NCI-H2196 treated with DMSO at 0.1 percent for 48 hours (cell line): Measurements from ENCODE around the gene MTMR1.
A peak's percentile ranks its signal among the peaks of the same experiment; 100 is the strongest.

Experiments used
- DNase-seq: peaks from one replicate; lab custom pipeline; 2025; ENCODE audit not compliant: unreplicated experiment; lab: John Stamatoyannopoulos, UW

MTMR1 gene

GRCh38 chrX:150761819-150762216, 68.6 kb downstream of the MTMR1 start:
- no peak for DNase-seq

DNA sequence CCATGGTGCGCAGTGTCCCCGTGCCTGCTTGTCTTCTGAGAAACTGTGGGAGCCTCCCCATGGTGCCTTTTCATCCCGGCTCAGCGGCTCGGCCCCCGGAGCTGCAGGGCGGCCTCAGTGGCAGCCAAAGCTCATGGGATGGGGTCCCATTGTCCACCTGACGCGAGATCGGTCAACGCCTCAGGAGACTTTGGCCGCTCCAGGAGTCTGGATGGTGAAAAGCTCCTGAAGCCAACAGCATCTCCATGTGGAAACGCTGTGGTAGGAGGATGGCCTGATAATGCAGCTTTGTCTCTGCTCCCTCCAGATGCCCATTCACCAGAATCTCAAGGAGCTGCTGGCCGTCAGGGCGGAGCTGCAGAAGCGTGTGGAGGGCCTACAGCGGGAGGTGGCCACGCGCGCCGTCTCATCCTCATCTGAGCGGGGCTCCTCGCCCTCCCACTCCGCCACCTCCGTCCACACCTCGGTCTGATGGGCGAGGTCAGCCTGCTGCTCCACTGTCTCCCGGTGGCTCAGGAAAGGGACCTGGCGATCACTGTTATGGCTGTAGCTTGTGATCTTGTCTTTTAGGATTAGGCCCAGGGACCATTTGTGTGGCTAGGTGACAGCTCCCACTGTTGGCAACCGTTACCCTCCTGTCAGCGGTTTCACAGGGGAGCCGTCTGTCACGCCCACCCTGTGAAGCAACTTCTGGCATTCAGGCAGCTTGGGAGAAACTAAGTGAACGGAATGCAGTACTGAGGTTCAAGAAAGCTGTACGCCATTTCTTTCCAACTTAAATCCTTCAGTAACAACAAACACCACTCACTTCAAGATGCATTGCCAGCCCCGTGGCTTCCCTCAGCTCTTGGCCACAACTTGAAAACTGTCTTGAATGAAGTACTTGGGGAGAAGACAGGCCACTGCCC, 69.3 kb downstream of the MTMR1 start:
- DNase-seq = no peak

- DNase-seq = no peak
Observed at GRCh38 chrX:150763303-150763797, 70.2 kb downstream of the MTMR1 start.

- no peak for DNase-seq
Observed at GRCh38 chrX:150763810-150764209, 70.6 kb downstream of the MTMR1 start.

GRCh38 chrX:150765237-150765636, 72.0 kb downstream of the MTMR1 start:
- DNase-seq = no peak

DNA sequence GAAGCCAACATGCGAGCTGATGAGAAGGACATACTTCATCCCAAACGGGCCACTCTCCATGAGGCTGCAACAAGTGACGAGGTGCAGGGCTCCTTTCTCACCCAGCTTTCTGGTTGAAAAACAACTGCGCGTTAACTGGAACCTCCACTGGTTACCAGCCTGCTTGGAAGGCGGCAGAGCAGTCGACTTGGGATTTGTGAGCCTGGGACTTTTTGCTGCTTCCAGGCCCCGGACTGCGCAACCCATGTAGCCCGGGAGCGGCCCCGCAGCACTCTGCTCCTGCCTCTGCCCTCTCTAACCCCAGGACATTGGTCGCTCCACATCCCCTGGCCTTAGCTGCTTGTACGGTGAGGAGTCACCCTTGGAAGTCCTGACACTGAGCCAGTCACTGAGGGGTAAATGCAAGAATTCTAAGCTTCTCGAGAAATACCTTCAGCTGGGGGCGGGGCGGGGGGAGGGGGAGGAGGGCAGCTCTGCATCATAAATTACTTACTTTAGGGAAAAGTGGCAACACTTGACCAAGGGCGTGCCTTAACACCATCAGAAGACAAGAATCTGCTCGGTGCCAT, 72.7 kb downstream of the MTMR1 start:
- no peak for DNase-seq

DNA sequence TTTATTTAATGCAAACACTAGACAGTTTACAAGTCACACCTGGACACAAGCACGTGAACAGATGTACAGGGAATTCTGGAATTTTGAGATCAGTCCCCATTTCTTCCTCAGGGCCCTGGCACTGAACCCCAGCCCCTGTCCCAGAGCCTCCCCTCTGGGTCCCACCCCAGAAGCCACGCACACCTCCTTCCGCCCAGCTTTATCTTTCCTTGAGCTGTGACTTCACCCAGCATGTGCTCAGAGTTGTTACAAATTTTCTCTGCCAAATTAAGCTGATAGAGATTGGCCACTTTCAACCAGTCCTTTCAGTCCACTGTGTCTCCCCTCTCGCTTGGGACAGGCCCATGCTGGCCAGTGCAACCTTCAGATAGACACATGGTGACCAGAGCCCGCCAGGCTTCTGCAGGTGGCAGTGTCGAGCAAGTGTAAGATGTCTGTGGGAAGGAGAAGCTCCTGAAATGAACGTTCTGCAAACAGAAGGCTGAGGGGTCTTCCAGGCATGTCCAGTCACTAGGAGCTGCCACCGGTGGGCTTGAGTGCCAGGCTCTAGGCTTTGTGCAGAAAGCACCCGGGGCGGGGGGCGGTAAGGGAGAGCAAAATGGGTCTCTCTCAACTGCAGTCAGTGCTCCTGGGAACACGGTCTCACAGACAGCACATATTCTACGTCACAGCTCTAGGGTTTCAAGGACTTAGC, 73.3 kb downstream of the MTMR1 start:
- no peak for DNase-seq

- DNase-seq = no peak
Observed at GRCh38 chrX:150767045-150767395, 73.8 kb downstream of the MTMR1 start.

GRCh38 chrX:150767475-150768131, 74.4 kb downstream of the MTMR1 start:
- no peak for DNase-seq

DNA sequence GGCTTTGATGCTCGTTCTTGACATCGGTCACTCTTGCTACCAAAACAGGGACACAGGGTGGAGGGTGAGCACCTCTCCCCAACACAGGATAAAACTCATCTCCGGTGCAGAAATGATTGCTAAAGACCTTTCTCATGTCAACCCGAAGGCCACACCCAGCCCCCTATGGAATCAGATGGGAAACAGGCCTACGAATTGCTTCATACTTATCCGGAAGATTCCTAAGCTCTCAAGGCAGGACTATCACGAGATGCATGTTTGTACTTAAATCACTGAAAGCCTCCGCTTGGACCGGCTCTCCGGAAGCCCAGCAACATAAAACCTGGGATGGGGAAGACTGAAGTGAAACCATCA, 74.9 kb downstream of the MTMR1 start:
- DNase-seq = no peak

GRCh38 chrX:150768580-150769190, 75.5 kb downstream of the MTMR1 start:
- no peak for DNase-seq

DNA sequence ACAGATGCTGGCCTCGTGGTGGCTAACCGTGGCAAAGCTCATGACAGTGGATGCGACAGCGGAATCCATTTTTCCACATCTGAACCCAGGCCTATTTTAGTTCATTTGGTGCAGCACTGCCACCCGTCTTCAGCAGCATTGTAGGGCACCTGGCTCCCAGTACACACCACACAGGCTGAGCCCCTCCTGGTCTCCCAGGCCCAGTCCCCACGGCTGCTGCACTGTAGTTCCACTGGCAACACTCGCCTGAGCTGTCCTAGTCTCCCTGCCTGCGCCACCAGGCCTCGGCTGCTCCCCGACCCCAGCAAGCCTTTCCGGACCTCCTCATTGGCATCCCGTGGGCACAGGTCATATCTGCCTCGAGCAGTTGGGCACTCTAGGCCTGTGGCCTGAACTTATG, 76.2 kb downstream of the MTMR1 start:
- DNase-seq = no peak

GRCh38 chrX:150770623-150771022, 77.4 kb downstream of the MTMR1 start:
- no peak for DNase-seq

DNA sequence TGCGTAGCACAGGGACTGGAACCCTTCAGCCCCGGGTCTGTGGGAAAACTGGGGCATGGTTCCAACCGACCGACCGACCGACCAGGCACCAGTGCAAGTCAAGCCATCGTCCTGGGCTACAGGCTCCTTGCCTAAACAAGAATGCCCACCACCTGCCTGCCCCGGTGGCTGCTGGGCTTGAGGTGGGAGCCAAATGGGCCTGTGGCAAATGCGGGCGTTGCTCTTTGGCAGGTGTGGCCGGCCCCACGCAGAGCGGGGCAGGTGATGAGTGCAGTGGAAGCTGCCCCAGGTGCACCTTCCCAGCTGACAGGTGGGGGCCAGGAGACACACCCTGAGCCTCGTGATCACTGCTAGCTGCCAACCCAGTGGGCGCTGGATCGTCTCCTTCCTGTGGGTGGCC, 77.9 kb downstream of the MTMR1 start:
- no peak for DNase-seq

- peak; percentile 31 for DNase-seq
Observed at GRCh38 chrX:150772150-150772970, 79.2 kb downstream of the MTMR1 start.

DNA sequence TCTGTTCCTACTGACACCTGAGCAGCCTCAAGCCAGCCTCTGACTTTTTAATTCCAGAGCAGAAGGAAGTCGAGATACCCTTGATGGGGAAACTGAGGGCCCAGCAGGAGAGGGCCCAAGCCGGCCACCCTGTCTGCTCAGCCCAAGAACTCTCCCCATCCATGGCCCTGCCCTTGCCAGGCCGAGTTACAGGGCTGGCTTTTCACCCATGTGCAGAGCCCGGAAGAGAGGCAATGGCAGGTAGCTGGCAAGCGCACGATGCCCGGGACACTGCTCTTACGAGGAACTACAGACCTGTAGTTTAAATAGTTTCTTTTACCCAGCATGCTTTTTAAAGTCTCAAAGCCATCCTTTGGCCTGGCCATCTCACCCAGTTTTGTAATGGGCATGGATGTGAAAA, 79.9 kb downstream of the MTMR1 start:
- DNase-seq = no peak

DNA sequence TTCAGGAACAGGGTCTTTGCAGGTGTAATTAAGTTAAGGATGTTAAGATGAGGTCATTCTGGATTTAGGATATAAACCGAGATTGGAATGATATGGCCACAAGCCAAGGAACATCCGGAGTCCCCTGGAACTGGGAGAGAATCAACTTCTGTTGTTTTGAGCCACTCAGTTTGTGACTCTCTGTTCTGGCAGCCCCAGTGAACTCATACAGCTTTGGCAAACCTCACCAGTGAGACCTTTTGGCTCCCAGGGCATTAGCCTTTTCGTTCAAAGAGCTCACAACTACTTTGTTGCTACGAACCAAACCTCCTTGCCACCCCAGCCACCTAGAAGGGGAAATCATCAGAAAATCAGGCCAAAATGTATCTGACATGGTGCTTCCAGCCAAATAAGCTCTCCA, 80.4 kb downstream of the MTMR1 start:
- DNase-seq = no peak

- no peak for DNase-seq
Observed at GRCh38 chrX:150774798-150775568, 81.8 kb downstream of the MTMR1 start.

DNA sequence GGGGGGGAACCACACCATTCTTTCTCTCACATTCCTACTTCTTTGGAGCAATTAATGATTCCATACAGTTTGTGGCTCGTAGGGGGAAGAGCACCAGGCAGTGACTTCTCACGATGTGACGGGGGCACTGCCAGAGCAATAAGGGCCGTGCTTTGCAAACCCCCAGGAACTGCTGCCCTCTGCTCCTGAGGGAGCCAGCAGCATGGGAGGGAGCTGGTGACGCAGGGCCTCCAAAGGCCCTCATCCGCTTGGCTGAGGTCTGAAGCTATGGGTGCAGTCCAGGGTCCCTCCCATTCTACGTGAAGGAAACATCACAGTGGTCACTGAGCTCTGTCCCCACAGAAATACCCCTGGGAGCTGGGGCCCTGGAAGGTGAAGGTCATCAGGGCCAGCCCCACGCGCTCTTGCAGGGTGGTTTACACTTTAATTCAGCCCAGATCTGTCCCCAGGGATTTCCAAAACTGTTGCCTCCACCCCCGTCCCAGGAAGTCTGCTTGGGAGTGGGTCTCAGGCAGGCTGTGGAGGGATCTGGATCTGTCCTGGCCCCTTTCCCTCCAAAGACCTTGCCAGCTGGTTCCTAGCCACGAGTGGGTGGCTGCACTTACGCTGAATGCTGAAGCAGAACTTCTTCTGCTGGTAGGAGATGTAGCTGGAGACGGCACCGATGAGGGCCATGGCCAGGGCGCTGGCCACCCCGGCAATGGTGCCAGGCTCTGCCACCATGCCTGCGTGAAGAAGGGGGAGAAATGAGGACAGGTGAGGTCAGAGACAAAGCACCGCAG, 82.6 kb downstream of the MTMR1 start:
- DNase-seq = no peak
